Panc1 (cell line): ENCODE data around the gene KCNE2.

ENCODE experiments used
- CTCF ChIP-seq: fragments of 450-650 bp; IDR thresholded peaks from 2 replicates; pipeline ENCODE4 v1.5.1; 2017; ENCODE audit warnings: mild to moderate bottlenecking
- POLR2AphosphoS5 ChIP-seq: IDR thresholded peaks from 2 replicates; pipeline ENCODE4 v1.6.1; 2012; ENCODE audit warnings: mild to moderate bottlenecking, low read depth, low read length, moderate library complexity

GRCh38 chr21:34331726-34332125 is 32.1 kb upstream of the KCNE2 start:
- no peak for TF ChIP-seq CTCF
- TF ChIP-seq POLR2AphosphoS5: no peak
